Left ventricle myocardium inferior (tissue), 1 donor: ENCODE data around the gene CHCHD5. TPM values are rescaled to one million over a fixed set of nuclear protein-coding genes. Genes with fewer than 3 reads are reported as not detected.

Experiments used
- DNase-seq: peaks from one replicate; pipeline ENCODE4 v3.0.0-alpha.2; 2020
- H3K27ac ChIP-seq: fragments of 200-600 bp; replicated peaks from 2 replicates; pipeline ENCODE4 v1.8.0; 2021
- H3K27me3 ChIP-seq: fragments of 200-600 bp; 2 replicates; pipeline ENCODE4 v1.8.0; 2021; ENCODE audit warnings: low read depth
- H3K36me3 ChIP-seq: fragments of 200-600 bp; 2 replicates; pipeline ENCODE4 v1.8.0; 2021
- H3K4me1 ChIP-seq: fragments of 200-600 bp; 2 replicates; pipeline ENCODE4 v1.8.0; 2021
- H3K4me3 ChIP-seq: fragments of 200-600 bp; 2 replicates; pipeline ENCODE4 v1.8.0; 2021; ENCODE audit warnings: mild to moderate bottlenecking, moderate library complexity
- H3K9me3 ChIP-seq: fragments of 200-600 bp; replicated peaks from 2 replicates; pipeline ENCODE4 v1.8.0; 2021
- intact Hi-C: fragments of 100-400 bp; cut with micrococcal nuclease; formaldehyde crosslinking; loops from one replicate; pipeline ENCODE4 v1.11.0; 2022
- total RNA-seq: library from RNA; stranded (reverse); fragmentation: NEBNext Ultra II Directional; extraction: Animal tissue kit (Norgen Biotek cat#: 25700); gene quantifications from one replicate; pipeline ENCODE4 v1.2.1, GENCODE V29; 2021
- TF ChIP-seq, protein P1 (sequence below): fragments of 200-600 bp; IDR thresholded peaks from 2 replicates; pipeline ENCODE4 v1.8.0; 2021; ENCODE audit warnings: antibody characterized with exemption, mild to moderate bottlenecking, borderline replicate concordance
- donor health status: DM: no; HTN: yes; CAD: no; lungs with severe emphysema.

The CHCHD5 gene
- total RNA-seq, 1 donor from 2014 or later: 19.2 TPM

DNA sequence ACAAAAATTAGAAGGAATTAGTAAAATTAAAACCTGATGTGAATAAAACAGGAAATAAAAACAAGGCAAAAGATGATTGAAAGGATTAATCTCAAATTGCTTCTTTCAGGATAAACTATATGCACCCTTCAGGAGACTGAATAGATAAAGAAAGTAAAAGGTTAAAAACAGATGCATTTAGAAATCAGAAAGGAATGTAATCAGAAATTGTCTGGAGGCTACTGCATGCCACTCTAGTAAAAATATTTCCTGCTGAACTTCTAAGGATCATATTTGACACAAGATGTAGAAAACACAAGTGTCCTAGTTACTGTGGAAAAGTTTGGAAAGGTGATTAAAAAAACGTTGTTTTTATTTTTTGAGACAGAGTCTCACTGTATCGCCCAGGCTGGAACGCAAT is 16.2 kb downstream of the CHCHD5 start:
- intact Hi-C loops: no loop called here
- TF ChIP-seq, protein P1, sequence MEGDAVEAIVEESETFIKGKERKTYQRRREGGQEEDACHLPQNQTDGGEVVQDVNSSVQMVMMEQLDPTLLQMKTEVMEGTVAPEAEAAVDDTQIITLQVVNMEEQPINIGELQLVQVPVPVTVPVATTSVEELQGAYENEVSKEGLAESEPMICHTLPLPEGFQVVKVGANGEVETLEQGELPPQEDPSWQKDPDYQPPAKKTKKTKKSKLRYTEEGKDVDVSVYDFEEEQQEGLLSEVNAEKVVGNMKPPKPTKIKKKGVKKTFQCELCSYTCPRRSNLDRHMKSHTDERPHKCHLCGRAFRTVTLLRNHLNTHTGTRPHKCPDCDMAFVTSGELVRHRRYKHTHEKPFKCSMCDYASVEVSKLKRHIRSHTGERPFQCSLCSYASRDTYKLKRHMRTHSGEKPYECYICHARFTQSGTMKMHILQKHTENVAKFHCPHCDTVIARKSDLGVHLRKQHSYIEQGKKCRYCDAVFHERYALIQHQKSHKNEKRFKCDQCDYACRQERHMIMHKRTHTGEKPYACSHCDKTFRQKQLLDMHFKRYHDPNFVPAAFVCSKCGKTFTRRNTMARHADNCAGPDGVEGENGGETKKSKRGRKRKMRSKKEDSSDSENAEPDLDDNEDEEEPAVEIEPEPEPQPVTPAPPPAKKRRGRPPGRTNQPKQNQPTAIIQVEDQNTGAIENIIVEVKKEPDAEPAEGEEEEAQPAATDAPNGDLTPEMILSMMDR: no peak
- DNase-seq: no peak

DNA sequence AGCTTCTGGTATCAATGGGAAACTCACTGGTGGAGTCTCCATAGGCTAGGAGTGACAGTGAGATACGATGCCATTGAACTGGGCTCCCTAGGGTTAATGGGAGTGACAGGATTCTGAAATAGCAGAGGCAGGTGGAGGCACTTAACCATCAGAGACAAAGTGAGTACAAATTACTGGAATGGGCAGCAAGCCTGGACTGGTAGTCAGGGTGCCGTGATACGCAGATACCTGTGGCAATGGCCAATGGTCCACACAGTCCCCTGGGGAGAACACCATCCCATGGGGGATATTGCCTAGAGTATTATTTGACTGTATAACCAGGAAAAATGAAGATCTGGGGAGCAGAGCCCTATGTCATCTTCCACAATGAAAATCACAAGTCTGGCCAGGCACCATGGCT is 17.3 kb downstream of the CHCHD5 start:
- TF ChIP-seq, protein P1: no peak
- intact Hi-C loops: no loop called here

More for the DNA sequence above, 16.2 kb downstream of the CHCHD5 start:
- H3K4me1 ChIP-seq: peaks cover 7% of the 10 kb centered on the region
- no peaks in the 10 kb centered on the region for H3K27me3 ChIP-seq
- no peak overlapping the region for H3K4me3 ChIP-seq
- H3K36me3 ChIP-seq: no peaks in the 10 kb centered on the region
- no peak overlapping the region for H3K27ac ChIP-seq
- H3K9me3 ChIP-seq: no peaks in the 10 kb centered on the region

DNA sequence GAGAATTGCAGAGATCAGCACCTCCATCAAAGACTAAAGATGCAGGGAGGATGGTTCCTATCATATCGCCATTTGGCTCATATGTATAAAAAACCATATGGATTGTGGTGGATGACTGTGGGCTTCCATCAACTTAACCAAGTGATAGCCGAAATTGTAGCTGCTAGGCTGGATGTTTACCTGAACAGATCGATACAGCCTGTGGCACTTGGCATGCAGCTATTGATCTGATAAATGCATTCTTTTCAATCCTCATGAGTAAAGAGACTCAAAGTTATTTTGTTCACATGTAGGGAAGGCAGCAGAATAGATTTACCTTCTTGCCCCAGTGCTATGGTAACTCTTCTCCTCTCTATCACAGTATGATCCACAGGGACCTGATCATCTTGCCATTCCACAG is 18.5 kb downstream of the CHCHD5 start:
- no peak for DNase-seq
- Histone ChIP-seq H3K4me1 (peaks cover 7% of the 10 kb centered on the region), H3K9me3 (no peaks in the 10 kb centered on the region), H3K36me3 (no peaks in the 10 kb centered on the region), H3K27me3 (no peaks in the 10 kb centered on the region), H3K4me3 (no peak overlapping the region), H3K27ac (no peak overlapping the region)
- TF ChIP-seq, protein P1: no peak
- intact Hi-C loops: no loop called here

More for the DNA sequence above, 17.3 kb downstream of the CHCHD5 start:
- Histone ChIP-seq H3K36me3 (no peaks in the 10 kb centered on the region), H3K9me3 (no peaks in the 10 kb centered on the region), H3K27me3 (no peaks in the 10 kb centered on the region), H3K27ac (no peak overlapping the region), H3K4me1 (peaks cover 7% of the 10 kb centered on the region), H3K4me3 (no peak overlapping the region)
- DNase-seq: no peak

DNA sequence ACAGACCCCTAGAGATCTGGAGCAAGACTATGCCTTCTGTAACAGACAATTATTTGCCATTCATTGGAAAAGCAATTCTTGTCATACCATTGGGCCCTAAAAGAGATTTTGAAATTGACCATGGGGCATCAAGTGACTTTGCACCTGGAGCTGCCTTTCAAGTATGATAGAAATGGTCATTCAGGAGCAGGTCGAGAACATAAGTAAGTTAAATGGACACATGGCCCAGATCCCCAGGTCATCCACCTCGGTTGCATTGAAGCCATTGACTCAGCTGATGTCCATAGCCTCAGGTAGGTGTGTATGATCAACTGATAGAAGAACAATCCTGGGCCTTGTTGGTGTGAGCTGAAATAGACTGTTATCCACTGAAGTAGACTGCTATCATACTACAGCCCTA is 19.3 kb downstream of the CHCHD5 start:
- DNase-seq: no peak
- TF ChIP-seq, protein P1: no peak
- H3K9me3 ChIP-seq: no peaks in the 10 kb centered on the region
- no peak overlapping the region for H3K4me3 ChIP-seq
- H3K27ac ChIP-seq: no peak overlapping the region
- intact Hi-C loops: no loop called here
- H3K4me1 ChIP-seq: peaks cover 7% of the 10 kb centered on the region
- no peaks in the 10 kb centered on the region for H3K27me3 ChIP-seq
- H3K36me3 ChIP-seq: no peaks in the 10 kb centered on the region

DNA sequence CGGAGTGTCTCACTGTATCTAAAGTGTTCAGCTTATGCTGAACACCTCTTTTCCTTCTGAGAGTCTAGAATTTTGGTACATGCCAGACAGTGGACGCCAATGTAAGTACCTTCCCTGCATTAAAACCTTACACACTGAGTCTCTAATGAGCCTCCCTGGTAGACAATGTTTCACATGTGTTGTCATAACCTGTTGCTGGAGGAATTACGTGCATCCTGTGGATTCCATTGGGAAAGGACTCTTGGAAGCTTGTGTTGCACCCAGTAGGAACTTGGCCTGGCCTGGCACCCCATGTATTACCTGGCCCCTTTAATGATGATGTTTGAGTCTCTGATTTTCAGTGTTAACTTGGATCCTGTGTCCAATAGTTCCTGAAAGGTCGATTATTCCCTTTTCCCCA is 20.5 kb downstream of the CHCHD5 start:
- Histone ChIP-seq H3K27ac (no peak overlapping the region), H3K36me3 (no peaks in the 10 kb centered on the region), H3K9me3 (no peaks in the 10 kb centered on the region), H3K4me3 (no peak overlapping the region), H3K4me1 (peaks cover 4% of the 10 kb centered on the region), H3K27me3 (no peaks in the 10 kb centered on the region)
- TF ChIP-seq, protein P1: no peak
- intact Hi-C loops: no loop called here
- DNase-seq: no peak

DNA sequence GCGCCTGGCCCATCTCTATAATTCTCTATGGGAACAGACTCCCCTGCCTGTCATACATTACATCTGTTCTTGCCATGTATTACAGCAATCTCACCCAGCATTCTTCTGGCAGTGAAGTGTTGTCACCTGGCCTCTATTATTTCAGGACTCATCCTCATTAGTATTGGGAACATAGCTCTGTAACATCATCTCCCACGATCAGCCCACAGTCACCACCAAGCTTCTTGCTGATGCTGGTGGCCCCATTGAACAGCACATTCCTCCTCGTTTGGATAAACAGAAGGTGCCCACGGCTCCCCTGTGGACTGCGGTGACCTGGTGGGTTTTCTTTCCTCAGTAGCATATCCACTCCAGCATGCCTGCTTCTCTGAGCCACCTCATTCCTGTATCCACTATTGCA is 21.5 kb downstream of the CHCHD5 start:
- intact Hi-C loops: no loop called here
- no peak overlapping the region for H3K4me3 ChIP-seq
- no peaks in the 10 kb centered on the region for H3K27me3 ChIP-seq
- H3K9me3 ChIP-seq: no peaks in the 10 kb centered on the region
- no peaks in the 10 kb centered on the region for H3K4me1 ChIP-seq
- no peaks in the 10 kb centered on the region for H3K36me3 ChIP-seq
- TF ChIP-seq, protein P1: no peak
- no peak overlapping the region for H3K27ac ChIP-seq
- no peak for DNase-seq
